NB4 (cell line): ENCODE results near the gene GNG13.

Experiments
- DNase-seq: peaks from one replicate; pipeline ENCODE4 v3.0.0; 2010; ENCODE audit warnings: low read depth
- H3K4me3 ChIP-seq: one replicate; pipeline ENCODE4 v1.5.1; 2011; ENCODE audit warnings: mild to moderate bottlenecking, low read depth, low read length, moderate library complexity
- CTCF ChIP-seq: IDR thresholded peaks from one replicate; pipeline ENCODE4 v1.5.1; 2012; ENCODE audit warnings: low read depth, low read length
- MAX ChIP-seq: IDR thresholded peaks from 2 replicates; pipeline ENCODE4 v1.6.1; 2011; ENCODE audit warnings: low read depth, low read length
- MYC ChIP-seq: IDR thresholded peaks from 2 replicates; pipeline ENCODE4 v1.6.1; 2011; ENCODE audit warnings: low read depth, low read length
- POLR2A ChIP-seq: IDR thresholded peaks from 2 replicates; pipeline ENCODE4 v1.6.1; 2011; ENCODE audit warnings: mild to moderate bottlenecking; ENCODE audit not compliant: insufficient read length; ENCODE audit errors: extremely low read depth

GNG13 gene

GRCh38 chr16:799111-799947 lies 1.2 kb downstream of the GNG13 start:
- DNase-seq = peak; percentile 42
- H3K4me3 ChIP-seq = no peak overlapping the region
- TF ChIP-seq MAX = no peak
- TF ChIP-seq CTCF = no peak
- TF ChIP-seq POLR2A = no peak
- no peak for TF ChIP-seq MYC

- no peak for DNase-seq
- H3K4me3 ChIP-seq = no peak overlapping the region
- no peak for TF ChIP-seq CTCF
- no peak for TF ChIP-seq MAX
- no peak for TF ChIP-seq POLR2A
- TF ChIP-seq MYC = no peak
These were observed 1.9 kb downstream of the GNG13 start for GRCh38 chr16:798666-799065.

- no peak for TF ChIP-seq MYC
- TF ChIP-seq MAX = no peak
- TF ChIP-seq CTCF = no peak
- TF ChIP-seq POLR2A = no peak
- DNase-seq = no peak
These were observed 2.8 kb downstream of the GNG13 start for GRCh38 chr16:797686-798085.

GRCh38 chr16:797120-797420 lies 3.5 kb downstream of the GNG13 start:
- no peak overlapping the region for H3K4me3 ChIP-seq
- no peak for TF ChIP-seq POLR2A
- no peak for TF ChIP-seq CTCF
- no peak for TF ChIP-seq MYC
- no peak for TF ChIP-seq MAX
- DNase-seq = no peak

More at GRCh38 chr16:797686-798085, 2.8 kb downstream of the GNG13 start:
- no peak overlapping the region for H3K4me3 ChIP-seq

GRCh38 chr16:796296-797119 lies 4.0 kb downstream of the GNG13 start:
- DNase-seq = no peak
- no peak overlapping the region for H3K4me3 ChIP-seq
- no peak for TF ChIP-seq MYC
- TF ChIP-seq MAX = no peak
- no peak for TF ChIP-seq CTCF
- TF ChIP-seq POLR2A = no peak
